IMR-90 (cell line): ENCODE measurements around the gene ERC2. TPM values are rescaled to one million over a fixed set of nuclear protein-coding genes. Genes with fewer than 3 reads are reported as not detected.

Experiments used
- ATAC-seq: fragments of 200-7000 bp; cut with Tn5 transposase; 2 replicates; pipeline ENCODE4 v1.9.1; 2020; ENCODE audit warnings: low read depth, mild to moderate bottlenecking, moderate library complexity
- BruUV-seq: library from RNA; stranded (reverse); fragments of 400-500 nt; replicated peaks from 2 replicates; lab custom pipeline; 2021; lab: Mats Ljungman, UMichigan
- CTCF ChIA-PET: fragments of 300-600 bp; formaldehyde crosslinking; extraction: SDS; loops from one replicate; lab custom pipeline; 2021; ENCODE audit warnings: antibody characterized with exemption; lab: Yijun Ruan, JAX
- POLR2A ChIA-PET: fragments of 300-600 bp; sonication (Branson Sonifier 250); formaldehyde crosslinking; loops from one replicate; lab custom pipeline; 2022; ENCODE audit warnings: antibody characterized with exemption; ENCODE audit not compliant: unreplicated experiment; lab: Charles Lee
- DNase-seq: peaks from one replicate; pipeline ENCODE4 v3.0.0; 2013
- H2AFZ ChIP-seq: replicated peaks from 2 replicates; pipeline ENCODE3; 2013; ENCODE audit warnings: low read length, mild to moderate bottlenecking; ENCODE audit not compliant: poor library complexity
- H2AK5ac ChIP-seq: 2 replicates; pipeline ENCODE4 v1.6.1; 2013; ENCODE audit warnings: low read depth, low read length, inconsistent platforms
- H2AK9ac ChIP-seq: replicated peaks from 2 replicates; pipeline ENCODE3; 2013; ENCODE audit warnings: mild to moderate bottlenecking, low read depth, low read length, moderate library complexity; ENCODE audit not compliant: poor library complexity
- H2BK120ac ChIP-seq: 2 replicates; pipeline ENCODE4 v1.6.1; 2013; ENCODE audit warnings: low read depth, low read length, inconsistent platforms
- H2BK15ac ChIP-seq: 3 replicates; pipeline ENCODE4 v1.6.1; 2013; ENCODE audit warnings: low read depth, low read length, inconsistent platforms
- H2BK20ac ChIP-seq: 2 replicates; pipeline ENCODE4 v1.6.1; 2013; ENCODE audit warnings: low read depth, mild to moderate bottlenecking, inconsistent platforms, low read length, moderate library complexity
- H2BK5ac ChIP-seq: 2 replicates; pipeline ENCODE4 v1.6.1; 2013; ENCODE audit warnings: mild to moderate bottlenecking, low read depth, low read length, inconsistent platforms; ENCODE audit not compliant: poor library complexity, severe bottlenecking
- H3K14ac ChIP-seq: replicated peaks from 2 replicates; pipeline ENCODE4 v1.6.1; 2013; ENCODE audit warnings: low read depth, low read length, inconsistent platforms
- H3K18ac ChIP-seq: 2 replicates; pipeline ENCODE4 v1.6.1; 2013; ENCODE audit warnings: low read depth, low read length, control low read depth
- H3K23ac ChIP-seq: 2 replicates; pipeline ENCODE4 v1.6.1; 2013; ENCODE audit warnings: low read depth, low read length, inconsistent platforms
- H3K27ac ChIP-seq: 2 replicates; pipeline ENCODE4 v1.5.1; 2013; ENCODE audit warnings: mild to moderate bottlenecking, control low read depth, low read length; ENCODE audit not compliant: insufficient read depth
- H3K27me3 ChIP-seq: 2 replicates; pipeline ENCODE4 v1.6.1; 2013; ENCODE audit warnings: low read length; ENCODE audit not compliant: control insufficient read depth, insufficient read depth
- H3K36me3 ChIP-seq: 2 replicates; pipeline ENCODE4 v1.6.1; 2013; ENCODE audit warnings: low read length, mixed read lengths; ENCODE audit not compliant: control insufficient read depth, insufficient read depth
- H3K4ac ChIP-seq: 2 replicates; pipeline ENCODE4 v1.6.1; 2013; ENCODE audit warnings: low read depth, low read length, inconsistent platforms
- H3K4me1 ChIP-seq: 2 replicates; pipeline ENCODE4 v1.6.1; 2013; ENCODE audit warnings: low read length, mixed read lengths; ENCODE audit not compliant: control insufficient read depth, insufficient read depth
- H3K4me2 ChIP-seq: 2 replicates; pipeline ENCODE4 v1.6.1; 2013; ENCODE audit warnings: low read depth, mild to moderate bottlenecking, control low read depth, low read length, moderate library complexity
- H3K4me3 ChIP-seq: 2 replicates; pipeline ENCODE4 v1.5.1; 2013; ENCODE audit warnings: low read depth, mild to moderate bottlenecking, control low read depth, low read length, moderate library complexity; ENCODE audit not compliant: insufficient read depth
- H3K56ac ChIP-seq: 2 replicates; pipeline ENCODE4 v1.6.1; 2013; ENCODE audit warnings: low read length, inconsistent platforms; ENCODE audit not compliant: insufficient read depth; ENCODE audit errors: extremely low read depth
- H3K79me1 ChIP-seq, 2 experiments: 2 replicates each; pipeline ENCODE4 v1.6.1; 2013; ENCODE audit warnings: low read length in 2 of 2, inconsistent platforms in 1 of 2, low read depth in 1 of 2
- H3K9ac ChIP-seq: 2 replicates; pipeline ENCODE4 v1.6.1; 2013; ENCODE audit warnings: low read depth, low read length, control low read depth
- H3K9me1 ChIP-seq: 2 replicates; pipeline ENCODE4 v1.6.1; 2013; ENCODE audit warnings: low read length, inconsistent platforms; ENCODE audit not compliant: insufficient read depth
- H3K9me3 ChIP-seq: 2 replicates; pipeline ENCODE4 v1.6.1; 2013; ENCODE audit warnings: low read length; ENCODE audit not compliant: control insufficient read depth, insufficient read depth
- H4K20me1 ChIP-seq: 2 replicates; pipeline ENCODE4 v1.6.1; 2013; ENCODE audit warnings: low read length, inconsistent platforms; ENCODE audit not compliant: insufficient read depth
- H4K5ac ChIP-seq: 2 replicates; pipeline ENCODE4 v1.6.1; 2013; ENCODE audit warnings: mild to moderate bottlenecking, low read depth, low read length, control low read depth
- H4K8ac ChIP-seq, 2 experiments: 2 replicates each; pipeline ENCODE4 v1.6.1; 2013; ENCODE audit warnings: low read depth in 2 of 2, low read length in 2 of 2, control low read depth in 1 of 2, inconsistent platforms in 1 of 2
- H4K91ac ChIP-seq: 2 replicates; pipeline ENCODE4 v1.6.1; 2013; ENCODE audit warnings: low read depth, low read length, inconsistent platforms; ENCODE audit not compliant: insufficient read depth
- CTCF ChIP-seq: conservative IDR thresholded peaks from 2 replicates; pipeline ENCODE4 v1.5.1; 2012; ENCODE audit warnings: mild to moderate bottlenecking, low read depth, low read length, improper control_type of control experiment
- ELK1 ChIP-seq: fragments of 150-350 bp; IDR thresholded peaks from 2 replicates; pipeline ENCODE4 v1.6.1; 2016; ENCODE audit warnings: low read depth, mild to moderate bottlenecking, low read length, moderate library complexity, borderline replicate concordance
- FOS ChIP-seq: fragments of 150-350 bp; IDR thresholded peaks from 2 replicates; pipeline ENCODE4 v1.6.1; 2016; ENCODE audit warnings: low read depth, low read length
- MAFK ChIP-seq: IDR thresholded peaks from 2 replicates; pipeline ENCODE4 v1.6.1; 2012; ENCODE audit warnings: low read depth, low read length, improper control_type of control experiment
- MAZ ChIP-seq: IDR thresholded peaks from 2 replicates; pipeline ENCODE4 v1.6.1; 2012; ENCODE audit warnings: low read depth, mild to moderate bottlenecking, low read length, improper control_type of control experiment, moderate library complexity, borderline replicate concordance
- MXI1 ChIP-seq: IDR thresholded peaks from 2 replicates; pipeline ENCODE4 v1.6.1; 2012; ENCODE audit warnings: low read depth, mild to moderate bottlenecking, low read length, moderate library complexity, borderline replicate concordance
- RAD21 ChIP-seq: IDR thresholded peaks from 2 replicates; pipeline ENCODE4 v1.6.1; 2012; ENCODE audit warnings: low read length, improper control_type of control experiment
- RFX5 ChIP-seq: IDR thresholded peaks from 2 replicates; pipeline ENCODE4 v1.8.0; 2012; ENCODE audit warnings: low read depth, mild to moderate bottlenecking, low read length, moderate library complexity
- SMC3 ChIP-seq: fragments of 150-350 bp; IDR thresholded peaks from 2 replicates; pipeline ENCODE4 v1.6.1; 2016; ENCODE audit warnings: low read depth, mild to moderate bottlenecking, antibody characterized with exemption, low read length, moderate library complexity
- USF2 ChIP-seq: fragments of 150-350 bp; IDR thresholded peaks from 2 replicates; pipeline ENCODE4 v1.6.1; 2017; ENCODE audit warnings: mild to moderate bottlenecking, antibody characterized with exemption, low read length, low read depth
- WGBS, 2 experiments: methylation state at CpG; one replicate each; pipeline versions ENCODE4 v1.1.5 to v1.1.7; 2013; ENCODE audit warnings: missing lambda C conversion rate in 2 of 2; ENCODE audit not compliant: insufficient read length in 1 of 2; ENCODE audit errors: extremely low coverage in 2 of 2; 5-methylcytosine and 5-hydroxymethylcytosine counted together
- dilution Hi-C: fragments of 300-500 bp; cut with HindIII; formaldehyde crosslinking; loops from one replicate; pipeline ENCODE4 v1.14.3; 2018; ENCODE audit warnings: low sequenced_read_pairs; ENCODE audit not compliant: unreplicated experiment
- in situ Hi-C: fragments of 300-500 bp; cut with MboI; formaldehyde crosslinking; loops from 3 replicates; pipeline ENCODE4 v1.14.3; 2019; ENCODE audit warnings: low sequenced_read_pairs, inconsistent platforms, mixed read lengths
- intact Hi-C: fragments of 100-400 bp; cut with micrococcal nuclease; formaldehyde crosslinking; loops from 2 replicates; pipeline ENCODE4 v1.10.0; 2022
- polyA plus RNA-seq, 3 experiments: library from polyadenylated mRNA; depleted of rRNA; stranded (reverse); fragments of >200 nt; gene quantifications; 2 replicates each; pipeline ENCODE4 v1.2.3, GENCODE V29; 2012; ENCODE audit warnings: low replicate concordance in 1 of 3
- total RNA-seq: library from RNA; depleted of rRNA; stranded (reverse); fragments of >200 nt; gene quantifications from 2 replicates; pipeline ENCODE4 v1.2.3, GENCODE V29; 2012

Gene ERC2
- total and polyA plus RNA-seq, 2 of the 4 experiments (the other 2 are of a cell fraction), result 0.17 to 0.18 TPM

GRCh38 chr3:55923207-55923606, 545.1 kb downstream of the ERC2 start:
- TF ChIP-seq RFX5 (no peak), RAD21 (no peak), MAFK (no peak), SMC3 (no peak), MAZ (no peak), ELK1 (no peak), USF2 (no peak), MXI1 (no peak), FOS (no peak), CTCF (no peak)
- Histone ChIP-seq H3K79me1 (no peaks in the 10 kb centered on the region), H2AFZ (no peak overlapping the region), H2BK15ac (no peak overlapping the region), H4K20me1 (no peaks in the 10 kb centered on the region), H3K27me3 (peaks cover 1% of the 10 kb centered on the region; the same call in 1 of the 2 replicates), H4K8ac (no peak overlapping the region), H3K9me3 (no peaks in the 10 kb centered on the region), H3K4me3 (no peak overlapping the region), H3K4me2 (no peak overlapping the region), H3K36me3 (no peaks in the 10 kb centered on the region), H3K18ac (no peak overlapping the region), H3K9ac (no peak overlapping the region), H4K91ac (no peak overlapping the region), H2BK5ac (no peak overlapping the region), H2BK20ac (no peak overlapping the region), H2BK120ac (no peak overlapping the region), H3K4ac (no peak overlapping the region), H3K56ac (no peak overlapping the region), H4K5ac (no peak overlapping the region), H2AK5ac (no peak overlapping the region), H2AK9ac (no peak overlapping the region), H3K4me1 (no peaks in the 10 kb centered on the region), H3K9me1 (no peaks in the 10 kb centered on the region), H3K14ac (no peak overlapping the region), H3K23ac (no peak overlapping the region), H3K27ac (no peak overlapping the region)
- intact Hi-C loops (no loop called here), dilution Hi-C loops (no loop called here), in situ Hi-C loops (no loop called here)
- ChIA-PET CTCF (no interaction called here), POLR2A (no interaction called here)
- BruUV-seq, result no TSS peak
- DNase-seq, result no peak
- no peak for ATAC-seq
- no CpG with 5 or more reads among the region's 2 CpGs for WGBS, 2 experiments
